Activated T-cell treated with anti-CD3 and anti-CD28 coated beads, Interleukin-2, amount 50 U/mL, for 72 hours (primary cell): ENCODE measurements around the gene KRTAP4-3. TPM values are rescaled to one million over a fixed set of nuclear protein-coding genes. Genes with fewer than 3 reads are reported as not detected.
"Not testable (repeated sequence)": the region's sequence is repeated elsewhere in the genome, so short reads cannot be mapped to it uniquely, and the experiment has no call there.

Experiments used
- ATAC-seq, 2 donors: fragments of 150-1000 bp; cut with Tn5 transposase; replicated peaks in 1 of 2; 2 replicates each; pipeline ENCODE4 v1.10.0; 2021; ENCODE audit warnings: moderate library complexity in 2 of 2, mild to moderate bottlenecking in 1 of 2
- DNase-seq, 2 donors: peaks; one replicate each; pipeline ENCODE4 v3.0.0; 2021 to 2022; ENCODE audit warnings: mixed read lengths in 1 of 2
- H3K27ac Mint-ChIP-seq: one replicate; pipeline ENCODE4 v1.8.0; 2022; ENCODE audit warnings: mild to moderate bottlenecking, moderate library complexity, mixed read lengths
- H3K27me3 Mint-ChIP-seq: one replicate; pipeline ENCODE4 v1.8.0; 2022; ENCODE audit warnings: low read depth, mixed read lengths
- H3K36me3 Mint-ChIP-seq, 2 donors: one replicate each; pipeline ENCODE4 v1.8.0; 2022; ENCODE audit warnings: mixed read lengths in 2 of 2, mild to moderate bottlenecking in 1 of 2; ENCODE audit not compliant: insufficient read depth in 2 of 2
- H3K4me1 Mint-ChIP-seq: one replicate; pipeline ENCODE4 v1.8.0; 2022; ENCODE audit warnings: low read depth, mixed read lengths
- H3K4me3 Mint-ChIP-seq, 2 donors: one replicate each; pipeline ENCODE4 v1.8.0; 2022; ENCODE audit warnings: mild to moderate bottlenecking in 2 of 2, mixed read lengths in 2 of 2, moderate library complexity in 2 of 2
- H3K9me3 Mint-ChIP-seq, 2 donors: one replicate each; pipeline ENCODE4 v1.8.0; 2022; ENCODE audit warnings: mixed read lengths in 2 of 2
- total RNA-seq, 2 donors: library from RNA; stranded (reverse); gene quantifications; one replicate each; pipeline ENCODE4 v1.2.3, GENCODE V29; 2022

KRTAP4-3 gene
- total RNA-seq, 2 donors from 2014 or later = not detected

DNA sequence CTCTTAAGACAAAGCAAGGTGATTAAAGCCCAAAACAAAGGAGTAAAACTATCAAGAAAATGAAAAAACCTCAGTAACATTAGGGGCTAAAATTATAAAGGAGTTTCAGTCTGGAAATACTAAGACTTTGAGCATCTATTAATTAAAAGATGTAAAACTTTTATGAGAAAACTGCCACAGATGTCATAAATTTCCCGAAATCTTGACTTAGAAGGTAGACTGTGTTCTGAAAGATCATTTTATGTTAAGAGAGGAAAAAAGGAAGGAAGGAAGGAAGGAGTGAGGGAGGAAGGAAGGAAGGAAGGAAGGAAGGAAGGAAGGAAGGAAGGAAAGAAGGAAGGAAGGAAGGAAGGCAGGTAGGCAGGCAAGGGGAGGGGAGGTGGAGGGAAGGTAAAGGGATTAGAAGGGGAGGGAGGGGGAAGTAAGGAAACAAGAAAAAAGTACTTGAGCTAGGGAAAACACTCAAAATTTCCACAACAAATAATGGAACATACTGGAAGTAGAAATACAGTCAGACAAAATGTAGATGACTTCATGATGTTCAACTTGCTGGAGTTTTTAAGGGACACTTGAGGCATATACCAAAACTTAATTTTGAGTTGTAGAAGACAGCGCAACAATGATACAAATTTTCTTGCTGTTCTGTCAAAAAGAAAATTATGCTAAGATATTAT is 20.4 kb downstream of the KRTAP4-3 start:
- H3K4me3 Mint-ChIP-seq = no peak overlapping the region
- H3K4me1 Mint-ChIP-seq = no peaks in the 10 kb centered on the region
- ATAC-seq (no peak), DNase-seq (no peak)
- H3K36me3 Mint-ChIP-seq = peaks cover 7 to 9% of the 10 kb centered on the region in 2 donors
- H3K27me3 Mint-ChIP-seq = no peaks in the 10 kb centered on the region
- H3K27ac Mint-ChIP-seq = no peak overlapping the region
- peaks cover 5 to 9% of the 10 kb centered on the region in 2 donors for H3K9me3 Mint-ChIP-seq

- ATAC-seq (no peak), DNase-seq (no peak)
- Mint-ChIP-seq H3K4me1 (peaks cover 5% of the 10 kb centered on the region), H3K4me3 (no peak overlapping the region), H3K9me3 (peaks cover 7 to 16% of the 10 kb centered on the region in 2 donors), H3K27me3 (no peaks in the 10 kb centered on the region), H3K36me3 (peaks cover 8 to 15% of the 10 kb centered on the region in 2 donors), H3K27ac (no peak overlapping the region)
Observed at GRCh38 chr17:41145261-41145660, 22.8 kb downstream of the KRTAP4-3 start.

- H3K4me3 Mint-ChIP-seq = no peak overlapping the region
- H3K4me1 Mint-ChIP-seq = peaks cover 5% of the 10 kb centered on the region
- DNase-seq (no peak), ATAC-seq (no peak)
- H3K27me3 Mint-ChIP-seq = no peaks in the 10 kb centered on the region
- peaks cover 7 to 16% of the 10 kb centered on the region in 2 donors for H3K9me3 Mint-ChIP-seq
- H3K27ac Mint-ChIP-seq = no peak overlapping the region
- H3K36me3 Mint-ChIP-seq = peaks cover 8 to 15% of the 10 kb centered on the region in 2 donors
Observed at GRCh38 chr17:41144846-41145245, 23.2 kb downstream of the KRTAP4-3 start.

DNA sequence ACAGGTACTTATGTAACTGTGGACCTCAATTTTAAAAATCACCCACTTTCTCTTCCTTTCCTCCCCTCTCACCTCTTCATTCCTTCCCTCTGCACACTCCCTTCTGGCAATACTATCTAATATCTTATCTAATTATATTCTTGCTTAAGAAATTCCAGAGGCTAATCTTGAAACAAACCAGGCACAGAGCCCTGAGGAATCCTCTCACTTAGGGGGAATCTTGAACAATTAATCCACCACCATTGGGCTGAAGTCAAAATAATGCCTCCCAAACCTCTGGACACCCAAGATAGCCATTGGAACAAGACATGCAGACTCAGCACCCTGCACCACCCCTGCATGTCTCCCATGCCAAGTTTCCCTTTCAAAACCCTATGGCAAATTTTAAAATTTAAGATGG is 26.7 kb downstream of the KRTAP4-3 start:
- H3K4me3 Mint-ChIP-seq = no peak overlapping the region
- no peak for DNase-seq
- H3K27ac Mint-ChIP-seq = no peak overlapping the region
- H3K9me3 Mint-ChIP-seq = peaks cover 10 to 28% of the 10 kb centered on the region in 2 donors
- no peaks in the 10 kb centered on the region for H3K27me3 Mint-ChIP-seq
- H3K4me1 Mint-ChIP-seq = peaks cover 5% of the 10 kb centered on the region
- no peak for ATAC-seq
- H3K36me3 Mint-ChIP-seq = peaks cover 10 to 18% of the 10 kb centered on the region in 2 donors

DNA sequence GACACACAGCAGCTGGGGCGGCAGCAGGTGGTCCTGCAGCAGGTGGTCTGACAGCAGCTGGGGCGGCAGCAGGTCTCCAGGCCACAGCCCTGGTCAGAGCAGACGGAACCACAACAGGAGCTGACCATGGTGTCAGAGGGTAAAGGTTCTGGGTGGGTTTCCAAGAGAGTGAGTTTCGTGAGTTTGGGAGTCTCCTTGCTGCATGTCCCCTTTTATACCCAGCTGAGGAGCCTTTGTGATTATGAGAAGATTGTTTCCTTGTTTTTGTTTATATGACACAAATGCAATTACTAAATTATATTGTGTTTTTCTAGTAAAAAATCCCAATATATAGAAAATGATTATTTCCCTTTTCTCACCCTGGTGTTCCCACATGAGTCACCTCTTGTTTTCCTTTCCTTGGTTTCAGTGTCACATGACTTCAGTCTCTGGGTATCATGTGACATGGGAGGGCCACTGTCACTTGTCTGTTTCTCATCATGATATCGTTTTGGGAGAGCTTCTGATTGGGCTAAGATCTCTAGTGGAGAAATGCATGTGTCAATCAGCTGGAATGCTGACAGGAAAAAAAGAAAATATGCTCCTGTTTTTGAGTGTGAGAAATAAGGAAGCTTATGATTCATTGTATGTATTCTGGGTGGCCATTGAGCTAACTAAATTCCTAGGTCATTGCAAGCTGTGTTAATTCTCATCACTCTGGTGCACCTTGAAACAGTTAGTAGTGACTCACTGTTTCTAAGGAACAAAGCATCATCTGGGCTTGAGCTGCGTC is 27.5 kb downstream of the KRTAP4-3 start, which contains the start of gene KRTAP4-6:
KRTAP4-6 (minus strand) TSS at position 185 of the 772 bp plus-strand sequence; CDS start at position 128, 57 bp downstream.
- H3K27ac Mint-ChIP-seq = no peak within 1 kb of the TSS
- ATAC-seq = no peak

GRCh38 chr17:41139865-41140264 is 28.2 kb downstream of the KRTAP4-3 start:
- H3K9me3 Mint-ChIP-seq = peaks cover 10 to 28% of the 10 kb centered on the region in 2 donors
- not testable (repeated sequence) for H3K4me1 Mint-ChIP-seq, H3K4me3 Mint-ChIP-seq, H3K27ac Mint-ChIP-seq, DNase-seq, H3K27me3 Mint-ChIP-seq, ATAC-seq
- H3K36me3 Mint-ChIP-seq = peaks cover 10 to 18% of the 10 kb centered on the region in 2 donors

More for the DNA sequence above, 27.5 kb downstream of the KRTAP4-3 start, which contains the start of gene KRTAP4-6:
- Mint-ChIP-seq H3K4me1 (peaks cover 5% of the 10 kb centered on the region), H3K36me3 (peaks cover 10 to 18% of the 10 kb centered on the region in 2 donors), H3K27me3 (no peaks in the 10 kb centered on the region), H3K4me3 (no peak within 1 kb of the TSS), H3K9me3 (peaks cover 10 to 28% of the 10 kb centered on the region in 2 donors)
- DNase-seq = no peak

GRCh38 chr17:41133880-41134735 is 33.9 kb downstream of the KRTAP4-3 start:
- peaks cover 28% of the 10 kb centered on the region for H3K4me1 Mint-ChIP-seq
- H3K4me3 Mint-ChIP-seq = no peak overlapping the region
- H3K9me3 Mint-ChIP-seq = peaks cover 0 to 10% of the 10 kb centered on the region in 2 donors
- DNase-seq (no peak), ATAC-seq (no peak)
- H3K36me3 Mint-ChIP-seq = no peaks in the 10 kb centered on the region
- no peaks in the 10 kb centered on the region for H3K27me3 Mint-ChIP-seq
- H3K27ac Mint-ChIP-seq = no peak overlapping the region

DNA sequence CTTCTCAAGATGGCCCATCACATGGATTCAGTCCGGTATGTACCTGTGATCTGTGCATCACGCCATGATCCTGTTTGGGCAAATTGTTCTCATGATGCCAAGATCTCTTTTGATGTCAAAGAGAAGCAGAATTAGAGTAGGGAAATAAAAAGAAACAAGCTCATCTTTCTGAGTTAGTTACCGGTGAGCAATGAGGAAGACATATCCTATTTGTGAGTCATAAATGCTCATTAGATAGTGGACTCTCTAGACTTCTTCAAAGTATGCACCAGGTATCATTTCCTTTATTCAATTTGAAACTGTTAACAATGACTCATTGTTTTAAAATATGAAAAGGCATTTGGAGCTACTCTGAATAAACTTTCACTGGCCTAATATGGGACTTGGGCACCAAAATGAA is 36.0 kb downstream of the KRTAP4-3 start:
- Mint-ChIP-seq H3K36me3 (no peaks in the 10 kb centered on the region), H3K4me1 (peaks cover 28% of the 10 kb centered on the region), H3K9me3 (peaks cover 0 to under 1% of the 10 kb centered on the region in 2 donors), H3K4me3 (no peak overlapping the region), H3K27me3 (no peaks in the 10 kb centered on the region), H3K27ac (peak overlapping the region; percentile 63)
- ATAC-seq (no peak), DNase-seq (no peak)

DNA sequence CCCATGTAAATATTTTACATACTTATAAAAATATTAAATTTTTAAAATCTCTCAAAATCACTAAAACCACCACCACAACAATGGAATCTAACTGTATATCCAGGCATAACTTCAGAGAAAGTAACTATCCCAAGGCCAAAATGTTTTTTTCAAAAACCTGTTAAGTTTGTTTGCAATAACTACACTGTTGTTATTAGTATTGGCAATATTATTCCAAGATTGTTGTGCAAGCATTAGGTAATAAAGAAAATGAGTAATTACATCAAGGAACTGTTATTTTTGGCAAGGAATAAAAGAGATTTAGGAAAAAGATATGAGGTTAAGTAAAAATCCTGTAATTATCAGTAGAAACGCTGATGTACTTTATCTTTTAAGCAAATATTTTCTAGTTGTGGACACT is 40.6 kb downstream of the KRTAP4-3 start:
- peaks cover under 1 to 1% of the 10 kb centered on the region in 2 donors for H3K9me3 Mint-ChIP-seq
- H3K4me1 Mint-ChIP-seq = peaks cover 40% of the 10 kb centered on the region
- no peak overlapping the region for H3K4me3 Mint-ChIP-seq
- H3K27me3 Mint-ChIP-seq = no peaks in the 10 kb centered on the region
- ATAC-seq (no peak), DNase-seq (no peak)
- H3K27ac Mint-ChIP-seq = no peak overlapping the region
- no peaks in the 10 kb centered on the region for H3K36me3 Mint-ChIP-seq

GRCh38 chr17:41126412-41126811 is 41.6 kb downstream of the KRTAP4-3 start:
- Mint-ChIP-seq H3K27ac (no peak overlapping the region), H3K4me3 (no peak overlapping the region), H3K9me3 (peaks cover 2% of the 10 kb centered on the region in 2 donors), H3K36me3 (no peaks in the 10 kb centered on the region), H3K27me3 (no peaks in the 10 kb centered on the region), H3K4me1 (peaks cover 31% of the 10 kb centered on the region)
- ATAC-seq (no peak), DNase-seq (no peak)

DNA sequence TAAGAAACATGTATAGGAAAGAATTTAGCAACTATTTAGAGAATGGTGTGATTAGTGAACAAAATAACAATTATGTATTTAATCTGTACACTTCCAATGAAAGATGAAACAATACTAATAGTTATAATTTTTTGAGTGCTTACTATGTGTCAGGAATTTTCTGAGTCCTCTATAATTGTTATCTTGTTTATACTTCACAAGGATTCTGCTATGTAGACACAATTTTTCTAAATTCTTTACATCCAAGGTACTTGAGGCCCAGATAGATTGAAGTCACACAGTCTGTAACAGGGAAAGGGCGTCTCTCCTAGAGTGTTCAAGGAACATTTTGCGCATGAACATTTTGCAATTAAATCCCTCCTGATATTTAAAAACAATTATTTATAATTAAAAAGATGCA is 43.0 kb downstream of the KRTAP4-3 start:
- ATAC-seq (no peak), DNase-seq (no peak)
- Mint-ChIP-seq H3K27ac (no peak overlapping the region), H3K4me3 (no peak overlapping the region), H3K4me1 (peaks cover 33% of the 10 kb centered on the region), H3K27me3 (no peaks in the 10 kb centered on the region), H3K9me3 (peaks cover 2% of the 10 kb centered on the region in 2 donors), H3K36me3 (no peaks in the 10 kb centered on the region)

- DNase-seq, H3K9me3 Mint-ChIP-seq, H3K36me3 Mint-ChIP-seq, H3K27me3 Mint-ChIP-seq, ATAC-seq, H3K27ac Mint-ChIP-seq: not testable (repeated sequence)
- peaks cover 33% of the 10 kb centered on the region for H3K4me1 Mint-ChIP-seq
- peak within 1 kb of the TSS; percentile 2 to 18 for H3K4me3 Mint-ChIP-seq
Observed at GRCh38 chr17:41123991-41124371, 44.0 kb downstream of the KRTAP4-3 start, which contains the start of gene KRTAP4-12. KRTAP4-12 (minus strand) TSS chr17:41124182; CDS start chr17:41124122, 60 bp downstream.
